ENCODE measurements around the gene MBOAT1. TPM values are rescaled to one million over a fixed set of nuclear protein-coding genes. Genes with fewer than 3 reads are reported as not detected.

The MBOAT1 gene
- total RNA-seq, result 10 to 100 TPM in 3 of 4 donors, 1 to 10 TPM in 1; 6.8 to 33.5 (median 25.9) TPM

GRCh38 chr6:20212392-20213111 is at the start of gene MBOAT1:
TSS of gene MBOAT1 (minus strand) at chr6:20212469. CDS start at chr6:20212234, 235 bp downstream.
- Histone ChIP-seq H3K36me3 (no peaks in the 10 kb centered on the region), H3K4me3 (peak within 1 kb of the TSS; percentile 59 to 79), H3K9me3 (no peaks in the 10 kb centered on the region), H3K27me3 (no peaks in the 10 kb centered on the region), H3K4me1 (no peaks in the 10 kb centered on the region), H3K27ac (peak within 1 kb of the TSS; percentile 90 to 92)
- intact Hi-C loops (cut with DNase I; ENCODE audit: low total_unique reads), result no loop called here
- peak; percentile 90 to 94 for DNase-seq
- TF ChIP-seq POLR2A (IDR thresholded peaks at IDR 0.05), result peak; percentile 67 to 82
- peak in 3 of 4 experiments; percentile 21 to 44 (median 29) for TF ChIP-seq CTCF (IDR thresholded peaks at IDR 0.05)

- Histone ChIP-seq H3K27me3 (no peaks in the 10 kb centered on the region), H3K4me3 (no peak overlapping the region), H3K4me1 (no peaks in the 10 kb centered on the region), H3K9me3 (no peaks in the 10 kb centered on the region), H3K27ac (no peak overlapping the region), H3K36me3 (no peaks in the 10 kb centered on the region)
- intact Hi-C loops (cut with DNase I; ENCODE audit: low total_unique reads), result no loop called here
- DNase-seq, result no peak
- TF ChIP-seq POLR2A (IDR thresholded peaks at IDR 0.05) (no peak), CTCF (IDR thresholded peaks at IDR 0.05) (no peak)
These were observed 49.4 kb upstream of the MBOAT1 start for GRCh38 chr6:20261685-20262084.

GRCh38 chr6:20260360-20260759 is 48.1 kb upstream of the MBOAT1 start:
- Histone ChIP-seq H3K4me3 (no peak overlapping the region), H3K27ac (no peak overlapping the region), H3K27me3 (no peaks in the 10 kb centered on the region), H3K36me3 (no peaks in the 10 kb centered on the region), H3K9me3 (no peaks in the 10 kb centered on the region), H3K4me1 (no peaks in the 10 kb centered on the region)
- no peak for DNase-seq
- TF ChIP-seq CTCF (IDR thresholded peaks at IDR 0.05), result no peak
- no peak for TF ChIP-seq POLR2A (IDR thresholded peaks at IDR 0.05)
- intact Hi-C loops (cut with DNase I; ENCODE audit: low total_unique reads), result no loop called here

GRCh38 chr6:20259316-20260049 is 47.2 kb upstream of the MBOAT1 start:
- H3K27ac ChIP-seq, result no peak overlapping the region
- H3K9me3 ChIP-seq, result no peaks in the 10 kb centered on the region
- no peaks in the 10 kb centered on the region for H3K27me3 ChIP-seq
- no peaks in the 10 kb centered on the region for H3K36me3 ChIP-seq
- DNase-seq, result no peak
- intact Hi-C loops (cut with DNase I; ENCODE audit: low total_unique reads), result no loop called here
- no peak overlapping the region for H3K4me3 ChIP-seq
- TF ChIP-seq CTCF (IDR thresholded peaks at IDR 0.05), result no peak
- H3K4me1 ChIP-seq, result no peaks in the 10 kb centered on the region

- Histone ChIP-seq H3K27me3 (no peaks in the 10 kb centered on the region), H3K27ac (no peak overlapping the region), H3K4me3 (no peak overlapping the region), H3K9me3 (no peaks in the 10 kb centered on the region), H3K4me1 (no peaks in the 10 kb centered on the region), H3K36me3 (no peaks in the 10 kb centered on the region)
- intact Hi-C loops (cut with DNase I; ENCODE audit: low total_unique reads), result no loop called here
- no peak for DNase-seq
- TF ChIP-seq POLR2A (IDR thresholded peaks at IDR 0.05), result no peak
- TF ChIP-seq CTCF (IDR thresholded peaks at IDR 0.05), result no peak
These were observed 43.2 kb upstream of the MBOAT1 start for GRCh38 chr6:20255428-20255827.

All from uterus (tissue), 4 donors.